Right cardiac atrium (tissue), 5 donors: Measurements from ENCODE around the gene CSK. TPM values are rescaled to one million over a fixed set of nuclear protein-coding genes. Genes with fewer than 3 reads are reported as not detected.

Experiments
- ATAC-seq, 2 donors: fragments of 200-7000 bp; cut with Tn5 transposase; one replicate each; pipeline versions ENCODE4 v1.8.0 to v1.9.1; 2020; ENCODE audit warnings: moderate library complexity in 2 of 2, mild to moderate bottlenecking in 1 of 2
- DNase-seq, 3 donors: peaks; one replicate each; pipeline ENCODE4 v3.0.0-alpha.2; 2020
- H3K27ac ChIP-seq: one replicate; pipeline ENCODE4 v1.5.1; 2013; ENCODE audit warnings: mild to moderate bottlenecking, low read length, control low read depth, moderate library complexity
- H3K27me3 ChIP-seq: one replicate; pipeline ENCODE4 v1.6.1; 2013; ENCODE audit not compliant: control insufficient read depth, insufficient read depth
- H3K4me1 ChIP-seq: one replicate; pipeline ENCODE4 v1.6.1; 2013; ENCODE audit warnings: low read length; ENCODE audit not compliant: control insufficient read depth, insufficient read depth
- H3K4me3 ChIP-seq: one replicate; pipeline ENCODE4 v1.5.1; 2013; ENCODE audit warnings: low read length, control low read depth
- H3K9me3 ChIP-seq: one replicate; pipeline ENCODE4 v1.6.1; 2013; ENCODE audit warnings: low read length; ENCODE audit not compliant: control insufficient read depth
- WGBS: extraction: QIAGEN DNeasy Blood & Tissue Kit; methylation state at CpG from one replicate; pipeline ENCODE4 v1.1.7; 2013; 5-methylcytosine and 5-hydroxymethylcytosine counted together
- intact Hi-C, 4 donors: fragments of 100-400 bp; cut with DNase I; formaldehyde crosslinking; loops; one replicate each; pipeline versions ENCODE4 v1.11.0 to v1.14.0; 2022 to 2023
- polyA plus RNA-seq: library from polyadenylated mRNA; stranded (reverse); fragments of 200-250 nt; gene quantifications from one replicate; pipeline ENCODE4 v1.2.3, GENCODE V29; 2013
- total RNA-seq, 4 donors: library from RNA; stranded (reverse); fragmentation: NEBNext Ultra II Directional; extraction: Animal tissue kit (Norgen Biotek cat#: 25700); gene quantifications; one replicate each; pipeline ENCODE4 v1.2.1, GENCODE V29; 2021
- donor health status: healthy with polysubstance abuse.
- donor health status: DM: no; HTN: yes; CAD: no.
- donor health status: DM: no; HTN: no; CAD: no.
- donor health status: DM: no; HTN: yes; CAD: no; lungs with severe emphysema.
- donor health status: DM: yes; HTN: yes; CAD: no.

The CSK gene
- total and polyA plus RNA-seq, 5 donors: 44.3 to 68.3 (median 59.3) TPM

DNA sequence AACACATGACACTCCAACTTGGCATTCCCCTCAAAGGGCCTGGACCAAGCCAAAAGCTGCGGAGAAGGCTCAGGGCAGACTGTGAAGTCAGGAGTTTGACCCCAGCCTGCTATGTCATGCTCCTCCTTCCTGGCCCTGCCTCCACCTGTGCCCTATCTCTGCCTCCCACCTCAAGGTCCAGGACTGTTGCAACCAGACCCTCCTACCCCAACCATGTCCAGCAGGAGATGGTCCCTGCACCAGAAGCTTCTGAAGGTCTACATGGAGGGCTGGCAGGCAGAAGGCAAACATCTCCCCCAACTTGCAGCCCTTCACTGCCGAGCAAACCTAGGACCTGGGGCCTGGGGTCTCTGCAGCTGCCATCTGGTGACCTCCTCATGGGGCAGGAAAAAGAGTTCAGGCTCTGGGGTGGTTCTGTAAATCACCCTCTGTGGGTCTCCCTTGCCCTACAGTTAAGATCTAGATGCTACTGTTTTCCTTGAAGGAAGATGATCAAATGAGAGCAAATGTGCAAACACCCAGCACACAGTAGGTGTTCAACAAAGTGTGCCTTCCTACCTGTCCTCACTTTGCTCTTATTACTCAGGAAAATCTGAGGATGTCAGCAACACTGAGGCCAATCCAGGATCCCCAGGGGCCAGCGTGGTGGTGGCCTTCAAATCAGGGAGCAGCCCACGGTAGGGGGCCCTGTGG is 11.5 kb upstream of the CSK start:
- H3K4me1 ChIP-seq: no peaks in the 10 kb centered on the region
- WGBS: 50% methylated on average over 4 of the region's 4 CpGs
- H3K4me3 ChIP-seq: no peak overlapping the region
- DNase-seq: peak in 1 of 3 donors; percentile 25
- no peaks in the 10 kb centered on the region for H3K27me3 ChIP-seq
- intact Hi-C loops: loop anchor here (5.0 to 10.0 kb wide), 3 partner anchors 67 to 396 kb away; no protein-coding TSS in a partner anchor
- no peaks in the 10 kb centered on the region for H3K9me3 ChIP-seq
- no peak overlapping the region for H3K27ac ChIP-seq
- ATAC-seq: peak in 1 of 2 donors; percentile 6

GRCh38 chr15:74773329-74773728 is 8.6 kb upstream of the CSK start:
- intact Hi-C loops: loop anchor here (2.0 to 10.0 kb wide), 4 partner anchors 64 to 399 kb away; no protein-coding TSS in a partner anchor
- DNase-seq (peak in 1 of 3 donors; percentile 10), ATAC-seq (no peak)
- Histone ChIP-seq H3K27me3 (no peaks in the 10 kb centered on the region), H3K27ac (no peak overlapping the region), H3K9me3 (no peaks in the 10 kb centered on the region), H3K4me3 (no peak overlapping the region), H3K4me1 (peaks cover 8% of the 10 kb centered on the region)
- 93% methylated on average over 5 of the region's 5 CpGs for WGBS

GRCh38 chr15:74773731-74774252 is 8.1 kb upstream of the CSK start:
- H3K27ac ChIP-seq: no peak overlapping the region
- no peak overlapping the region for H3K4me3 ChIP-seq
- no peaks in the 10 kb centered on the region for H3K27me3 ChIP-seq
- ATAC-seq: no peak
- intact Hi-C loops: loop anchor here (2.0 to 10.0 kb wide), 4 partner anchors 64 to 399 kb away; no protein-coding TSS in a partner anchor
- no peaks in the 10 kb centered on the region for H3K9me3 ChIP-seq
- DNase-seq: peak in 1 of 3 donors; percentile 5
- H3K4me1 ChIP-seq: peaks cover 8% of the 10 kb centered on the region
- 79% methylated on average over 5 of the region's 5 CpGs for WGBS

GRCh38 chr15:74775132-74775562 is 6.7 kb upstream of the CSK start:
- H3K27me3 ChIP-seq: no peaks in the 10 kb centered on the region
- ATAC-seq: no peak
- DNase-seq: peak in 1 of 3 donors; percentile 49
- intact Hi-C loops: loop anchor here in 1 of 4 donors (10.0 kb wide), 1 partner anchor 400 kb away; no protein-coding TSS in a partner anchor
- H3K4me3 ChIP-seq: no peak overlapping the region
- WGBS: 81% methylated on average over 5 of the region's 5 CpGs
- no peak overlapping the region for H3K27ac ChIP-seq
- H3K4me1 ChIP-seq: peaks cover 8% of the 10 kb centered on the region
- H3K9me3 ChIP-seq: no peaks in the 10 kb centered on the region

DNA sequence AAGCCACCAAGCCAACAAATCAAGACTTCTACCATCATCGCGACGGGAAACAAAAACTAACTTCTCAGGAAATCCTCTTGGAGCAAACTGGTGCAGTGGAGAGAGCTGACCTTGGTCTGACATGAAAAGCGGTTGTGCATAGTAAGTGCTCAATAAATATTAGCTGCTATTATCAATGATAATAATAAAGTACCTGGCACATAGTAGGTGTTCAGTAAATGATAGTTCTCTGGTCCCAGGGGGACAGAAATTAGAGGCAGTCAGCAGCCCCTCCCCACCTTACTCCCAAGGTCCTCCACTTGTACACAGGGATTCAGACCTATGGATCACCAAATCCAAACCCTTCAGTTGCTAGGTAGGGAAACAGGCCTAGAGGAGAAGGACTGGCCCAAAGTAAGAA is 6.0 kb upstream of the CSK start:
- intact Hi-C loops: loop anchor here in 1 of 4 donors (10.0 kb wide), 1 partner anchor 401 kb away; no protein-coding TSS in a partner anchor
- H3K4me3 ChIP-seq: no peak overlapping the region
- H3K27me3 ChIP-seq: no peaks in the 10 kb centered on the region
- WGBS: 76% methylated on average over 4 of the region's 4 CpGs
- peaks cover 8% of the 10 kb centered on the region for H3K4me1 ChIP-seq
- ATAC-seq (no peak), DNase-seq (no peak)
- H3K27ac ChIP-seq: no peak overlapping the region
- no peaks in the 10 kb centered on the region for H3K9me3 ChIP-seq

- peak; percentile 10 to 36 for ATAC-seq
- Histone ChIP-seq H3K27ac (peak overlapping the region; percentile 11), H3K9me3 (no peaks in the 10 kb centered on the region), H3K4me3 (no peak overlapping the region), H3K4me1 (peaks cover 8% of the 10 kb centered on the region), H3K27me3 (no peaks in the 10 kb centered on the region)
- DNase-seq: peak in 2 of 3 donors; percentile 64 to 70
- intact Hi-C loops: loop anchor here in 1 of 4 donors (10.0 kb wide), 1 partner anchor 402 kb away; no protein-coding TSS in a partner anchor
- 10% methylated on average over 13 of the region's 13 CpGs for WGBS
Measured at GRCh38 chr15:74776821-74777768, 4.8 kb upstream of the CSK start.

DNA sequence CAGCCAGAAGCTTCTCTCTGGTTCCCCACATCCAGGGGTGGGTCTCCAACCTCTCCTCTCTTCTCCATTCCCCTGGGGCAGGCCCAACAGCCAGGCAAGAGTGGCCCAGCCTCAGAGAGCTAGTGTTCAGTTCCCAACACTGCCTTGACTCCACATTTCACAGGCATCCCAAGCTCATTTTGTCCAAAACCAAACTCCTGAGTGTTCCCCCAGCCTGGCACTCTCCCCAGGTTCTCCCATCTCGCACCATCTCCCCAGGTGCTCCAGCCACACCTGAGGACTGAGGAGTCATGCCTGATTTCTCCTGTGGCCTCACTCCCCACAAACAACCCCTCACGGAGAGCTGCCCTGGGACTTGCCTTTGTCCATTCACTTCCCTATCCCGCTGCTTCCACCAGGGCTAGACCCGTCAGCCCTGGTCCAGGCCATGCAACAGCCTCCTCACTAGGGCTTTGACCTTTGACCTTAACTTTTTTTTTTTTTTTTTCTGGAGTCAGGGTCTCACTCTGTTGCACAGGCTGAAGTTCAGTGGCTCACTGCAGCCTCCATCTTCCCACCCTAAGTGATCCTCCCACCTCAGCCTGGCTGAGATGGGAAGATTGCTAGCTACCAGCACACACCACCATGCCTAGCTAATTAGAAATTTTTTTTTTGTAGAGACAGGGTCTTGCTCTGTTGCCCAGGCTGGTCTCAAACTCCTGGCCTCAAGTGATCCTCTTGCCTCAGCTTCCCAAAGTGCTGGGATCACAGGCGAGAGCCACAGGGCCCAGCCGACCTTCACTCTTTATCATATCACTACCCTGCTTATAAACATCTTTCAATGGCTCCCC is 3.9 kb upstream of the CSK start:
- peak in 1 of 3 donors; percentile 27 for DNase-seq
- no peak for ATAC-seq
- no peaks in the 10 kb centered on the region for H3K9me3 ChIP-seq
- no peak overlapping the region for H3K27ac ChIP-seq
- intact Hi-C loops: loop anchor here in 1 of 4 donors (10.0 kb wide), 1 partner anchor 403 kb away; no protein-coding TSS in a partner anchor
- no peak overlapping the region for H3K4me3 ChIP-seq
- H3K4me1 ChIP-seq: peaks cover 10% of the 10 kb centered on the region
- no peaks in the 10 kb centered on the region for H3K27me3 ChIP-seq
- WGBS: 85% methylated on average over 6 of the region's 6 CpGs

GRCh38 chr15:74778599-74778970 is 3.3 kb upstream of the CSK start:
- Histone ChIP-seq H3K27ac (no peak overlapping the region), H3K4me3 (no peak overlapping the region), H3K27me3 (no peaks in the 10 kb centered on the region), H3K4me1 (peaks cover 15% of the 10 kb centered on the region), H3K9me3 (no peaks in the 10 kb centered on the region)
- peak in 1 of 3 donors; percentile 18 for DNase-seq
- WGBS: 97% methylated on average over 5 of the region's 5 CpGs
- intact Hi-C loops: loop anchor here in 1 of 4 donors (10.0 kb wide), 1 partner anchor 404 kb away; no protein-coding TSS in a partner anchor
- ATAC-seq: no peak

DNA sequence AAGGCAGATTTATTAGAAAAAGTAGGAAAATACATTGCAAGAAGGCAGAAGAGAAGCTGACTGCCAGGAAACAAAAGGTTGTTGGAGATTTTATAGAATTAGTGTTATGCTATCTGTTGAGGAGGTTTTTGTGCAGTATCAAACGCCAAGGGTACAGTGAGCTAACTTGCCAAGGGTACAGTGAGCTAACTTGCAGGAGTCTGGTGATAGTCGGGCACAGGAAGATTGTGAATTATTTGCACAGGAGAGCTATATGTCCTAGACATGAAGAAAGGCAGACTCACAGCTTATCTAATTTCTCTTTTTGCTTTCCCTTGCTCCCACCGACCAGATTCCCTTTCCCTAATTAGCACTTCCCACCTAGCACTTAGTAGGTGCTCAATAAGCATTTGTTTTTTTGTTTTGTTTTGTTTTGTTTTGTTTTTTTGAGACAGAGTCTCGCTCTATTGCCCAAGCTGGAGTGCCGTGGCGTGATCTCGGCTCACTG is 2.7 kb upstream of the CSK start:
- no peaks in the 10 kb centered on the region for H3K9me3 ChIP-seq
- WGBS: 79% methylated on average over 7 of the region's 7 CpGs
- no peak for ATAC-seq
- H3K27me3 ChIP-seq: no peaks in the 10 kb centered on the region
- H3K4me1 ChIP-seq: peaks cover 19% of the 10 kb centered on the region
- H3K4me3 ChIP-seq: no peak overlapping the region
- intact Hi-C loops: loop anchor here in 1 of 4 donors (10.0 kb wide), 1 partner anchor 404 kb away; no protein-coding TSS in a partner anchor
- no peak overlapping the region for H3K27ac ChIP-seq
- peak in 1 of 3 donors; percentile 16 for DNase-seq
